HepG2 (cell line): Measurements from ENCODE around the gene ZNF865. TPM values are rescaled to one million over a fixed set of nuclear protein-coding genes. Genes with fewer than 3 reads are reported as not detected.

Experiments
- ATF7-NPFF ChIP-seq: sonication (generic); formaldehyde crosslinking; IDR thresholded peaks from 2 replicates; pipeline ENCODE4 v1.8.1; 2023; ENCODE audit warnings: mild to moderate bottlenecking, low read depth, missing genetic modification reagents, moderate library complexity
- BCL3 ChIP-seq: sonication (generic); formaldehyde crosslinking; IDR thresholded peaks from 2 replicates; pipeline ENCODE4 v1.5.1; 2020; ENCODE audit warnings: mild to moderate bottlenecking, missing genetic modification reagents, moderate library complexity
- CREB3 ChIP-seq: sonication (generic); formaldehyde crosslinking; IDR thresholded peaks from 2 replicates; pipeline ENCODE4 v1.5.0; 2020; ENCODE audit warnings: missing genetic modification reagents
- DNMT3B ChIP-seq: conservative IDR thresholded peaks from 2 replicates; pipeline ENCODE4 v1.6.1; 2016; ENCODE audit warnings: missing biosample characterization, control low read depth
- ELF4 ChIP-seq: sonication (generic); formaldehyde crosslinking; IDR thresholded peaks from 2 replicates; pipeline ENCODE4 v1.5.0; 2020; ENCODE audit warnings: missing genetic modification reagents, mild to moderate bottlenecking, moderate library complexity, borderline replicate concordance
- GTF2F1 ChIP-seq: fragments of 150-350 bp; IDR thresholded peaks from 2 replicates; pipeline ENCODE4 v1.6.1; 2014; ENCODE audit warnings: low read length
- HMG20A ChIP-seq: IDR thresholded peaks from 2 replicates; pipeline ENCODE4 v1.6.1; 2016; ENCODE audit warnings: borderline replicate concordance
- IKZF1 ChIP-seq: fragments of 450-650 bp; IDR thresholded peaks from 2 replicates; pipeline ENCODE4 v1.7.1; 2016
- JUN ChIP-seq: sonication (generic); formaldehyde crosslinking; IDR thresholded peaks from 2 replicates; pipeline ENCODE4 v1.4.0; 2020; ENCODE audit warnings: mild to moderate bottlenecking, missing genetic modification reagents
- MBD4 ChIP-seq: IDR thresholded peaks from 2 replicates; pipeline ENCODE4 v1.6.1; 2012; ENCODE audit warnings: low read length, inconsistent platforms, borderline replicate concordance
- MEF2D ChIP-seq: sonication (generic); formaldehyde crosslinking; IDR thresholded peaks from 2 replicates; pipeline ENCODE4 v1.5.1; 2020; ENCODE audit warnings: mild to moderate bottlenecking, missing genetic modification reagents
- MTA1 ChIP-seq: sonication (generic); formaldehyde crosslinking; IDR thresholded peaks from 2 replicates; pipeline ENCODE4 v1.4.0; 2020; ENCODE audit warnings: missing genetic modification reagents, mild to moderate bottlenecking, borderline replicate concordance
- NKX3-1 ChIP-seq: sonication (generic); formaldehyde crosslinking; IDR thresholded peaks from 2 replicates; pipeline ENCODE4 v1.5.0; 2020; ENCODE audit warnings: missing genetic modification reagents
- RFXAP ChIP-seq: sonication (generic); formaldehyde crosslinking; IDR thresholded peaks from 2 replicates; pipeline ENCODE4 v1.4.0; 2020; ENCODE audit warnings: missing genetic modification reagents, borderline replicate concordance
- SIX4 ChIP-seq: sonication (generic); formaldehyde crosslinking; IDR thresholded peaks from 2 replicates; pipeline ENCODE4 v1.4.0; 2020; ENCODE audit warnings: missing genetic modification reagents
- SNAPC5 ChIP-seq: sonication (generic); formaldehyde crosslinking; IDR thresholded peaks from 2 replicates; pipeline ENCODE4 v1.8.1; 2023; ENCODE audit warnings: mild to moderate bottlenecking, missing genetic modification reagents, borderline replicate concordance
- SRSF1 ChIP-seq: fragments of 200-400 bp; formaldehyde crosslinking; optimal IDR thresholded peaks from 2 replicates; pipeline ENCODE3; 2017; ENCODE audit warnings: mild to moderate bottlenecking, low read depth, low read length, moderate library complexity
- TARDBP ChIP-seq: sonication (generic); formaldehyde crosslinking; IDR thresholded peaks from 2 replicates; pipeline ENCODE4 v1.8.0; 2022; ENCODE audit warnings: mild to moderate bottlenecking, missing genetic modification reagents
- TSC22D2 ChIP-seq: sonication (generic); formaldehyde crosslinking; IDR thresholded peaks from 2 replicates; pipeline ENCODE4 v1.5.1; 2020; ENCODE audit warnings: missing genetic modification reagents, mild to moderate bottlenecking, borderline replicate concordance
- ZBTB33 ChIP-seq: sonication (generic); formaldehyde crosslinking; IDR thresholded peaks from 2 replicates; pipeline ENCODE4 v1.4.0; 2020; ENCODE audit warnings: missing genetic modification reagents
- ZC3H4 ChIP-seq: sonication (generic); formaldehyde crosslinking; IDR thresholded peaks from 2 replicates; pipeline ENCODE4 v1.4.0; 2020; ENCODE audit warnings: missing genetic modification reagents, borderline replicate concordance
- ZNF12 ChIP-seq: sonication (generic); formaldehyde crosslinking; IDR thresholded peaks from 2 replicates; pipeline ENCODE4 v1.5.0; 2020; ENCODE audit warnings: missing genetic modification reagents
- ZNF263 ChIP-seq: sonication (generic); formaldehyde crosslinking; IDR thresholded peaks from 2 replicates; pipeline ENCODE4 v1.4.0; 2020; ENCODE audit warnings: missing genetic modification reagents
- ZNF792 ChIP-seq: IDR thresholded peaks from 2 replicates; pipeline ENCODE4 v1.6.1; 2016
- polyA plus RNA-seq, 8 experiments: library from polyadenylated mRNA; depleted of rRNA in 3 of 8; stranded (reverse) in 7 of 8; unstranded in 1 of 8; fragments of >200 nt; fragmentation: Illumina TruSeq in 4 of 8; extraction: Trizol in 4 of 8; gene quantifications; 2 replicates each; pipeline versions ENCODE4 v1.2.1 to v1.2.3, GENCODE V29; 2011 to 2016; ENCODE audit warnings: low read depth in 4 of 8, missing spikeins in 1 of 8, mixed read lengths in 1 of 8; ENCODE audit not compliant: insufficient read depth in 1 of 8
- total RNA-seq, 5 experiments: library from RNA; depleted of rRNA; stranded (reverse); fragments of >200 nt; fragmentation: Illumina TruSeq; extraction: Trizol; gene quantifications; 2 replicates each; pipeline ENCODE4 v1.2.3, GENCODE V29; 2016; ENCODE audit warnings: low read depth in 1 of 5
- TF ChIP-seq, protein P1 (sequence below): sonication (generic); formaldehyde crosslinking; IDR thresholded peaks from 2 replicates; pipeline ENCODE4 v1.5.0; 2020; ENCODE audit warnings: missing genetic modification reagents
- TF ChIP-seq, protein P2 (sequence below): sonication (generic); formaldehyde crosslinking; IDR thresholded peaks from 2 replicates; pipeline ENCODE4 v1.4.0; 2020; ENCODE audit warnings: missing genetic modification reagents

The ZNF865 gene
- total and polyA plus RNA-seq, 2 of the 13 experiments (the other 11 are each of a cell fraction or from before 2014, with no cell fraction given) = 0.93 to 1.0 TPM

GRCh38 chr19:55599842-55600661, 5.4 kb upstream of the ZNF865 start, which contains the start of gene ZNF524 (continued):
- no peak for TF ChIP-seq BCL3 (CRISPR knock-in tag)
- no peak for TF ChIP-seq JUN (CRISPR knock-in tag)
- no peak for TF ChIP-seq MBD4
- TF ChIP-seq, protein P1, sequence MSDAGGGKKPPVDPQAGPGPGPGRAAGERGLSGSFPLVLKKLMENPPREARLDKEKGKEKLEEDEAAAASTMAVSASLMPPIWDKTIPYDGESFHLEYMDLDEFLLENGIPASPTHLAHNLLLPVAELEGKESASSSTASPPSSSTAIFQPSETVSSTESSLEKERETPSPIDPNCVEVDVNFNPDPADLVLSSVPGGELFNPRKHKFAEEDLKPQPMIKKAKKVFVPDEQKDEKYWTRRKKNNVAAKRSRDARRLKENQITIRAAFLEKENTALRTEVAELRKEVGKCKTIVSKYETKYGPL (CRISPR knock-in tag) = no peak
- TF ChIP-seq TARDBP = peak; percentile 14; the same call in 1 of the 2 replicates
- TF ChIP-seq CREB3 = no peak
- no peak for TF ChIP-seq ELF4 (CRISPR knock-in tag)
- no peak for TF ChIP-seq IKZF1
- no peak for TF ChIP-seq MTA1
- TF ChIP-seq SIX4 (CRISPR knock-in tag) = no peak
- no peak for TF ChIP-seq ZBTB33 (CRISPR knock-in tag)
- TF ChIP-seq GTF2F1 = no peak
- TF ChIP-seq ZNF12 (CRISPR knock-in tag) = no peak
- no peak for TF ChIP-seq DNMT3B (CRISPR knock-in tag)
- no peak for TF ChIP-seq ATF7-NPFF (CRISPR knock-in tag)
- peak; percentile 1; the same call in 1 of the 2 replicates for TF ChIP-seq RFXAP (CRISPR knock-in tag)
- peak; percentile 92; the same call in 1 of the 2 replicates for TF ChIP-seq ZC3H4
- TF ChIP-seq, protein P2, sequence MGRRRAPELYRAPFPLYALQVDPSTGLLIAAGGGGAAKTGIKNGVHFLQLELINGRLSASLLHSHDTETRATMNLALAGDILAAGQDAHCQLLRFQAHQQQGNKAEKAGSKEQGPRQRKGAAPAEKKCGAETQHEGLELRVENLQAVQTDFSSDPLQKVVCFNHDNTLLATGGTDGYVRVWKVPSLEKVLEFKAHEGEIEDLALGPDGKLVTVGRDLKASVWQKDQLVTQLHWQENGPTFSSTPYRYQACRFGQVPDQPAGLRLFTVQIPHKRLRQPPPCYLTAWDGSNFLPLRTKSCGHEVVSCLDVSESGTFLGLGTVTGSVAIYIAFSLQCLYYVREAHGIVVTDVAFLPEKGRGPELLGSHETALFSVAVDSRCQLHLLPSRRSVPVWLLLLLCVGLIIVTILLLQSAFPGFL (CRISPR knock-in tag) = no peak
- 0 out of 2 replicates have a peak, but pooled peaks have one; percentile 57 for TF ChIP-seq TSC22D2 (CRISPR knock-in tag)
- no peak for TF ChIP-seq ZNF792 (CRISPR knock-in tag)
- TF ChIP-seq SNAPC5 (CRISPR knock-in tag) = no peak
- TF ChIP-seq NKX3-1 (CRISPR knock-in tag) = peak; percentile 17
- no peak for TF ChIP-seq ZNF263 (CRISPR knock-in tag)
- no peak for TF ChIP-seq MEF2D (CRISPR knock-in tag)
- TF ChIP-seq HMG20A (CRISPR knock-in tag) = peak; percentile 7; the same call in 1 of the 2 replicates
- peak; percentile 65 for TF ChIP-seq SRSF1
